Neural cell (in vitro differentiated cells): ENCODE data around the gene PARVB. TPM values are rescaled to one million over a fixed set of nuclear protein-coding genes. Genes with fewer than 3 reads are reported as not detected.

Source experiments
- H2AFZ ChIP-seq: fragments of 200-600, 300-800 bp; sonication (generic), shearing (Covaris generic); 2 replicates; pipeline ENCODE4 v1.6.0; 2014; ENCODE audit warnings: low read depth, mild to moderate bottlenecking, antibody characterized with exemption, low read length, moderate library complexity
- H3F3A ChIP-seq: fragments of 200-600 bp; shearing (Covaris generic); 2 replicates; pipeline ENCODE4 v1.6.1; 2016; ENCODE audit warnings: mild to moderate bottlenecking, moderate library complexity, mixed read lengths, antibody characterized with exemption, low read length; ENCODE audit not compliant: insufficient read depth, poor library complexity, severe bottlenecking
- H3K27ac ChIP-seq: fragments of 200-600, 300-800 bp; sonication (generic), shearing (Covaris generic); 2 replicates; pipeline ENCODE4 v1.5.1; 2014; ENCODE audit warnings: mild to moderate bottlenecking, low read length, moderate library complexity
- H3K27me3 ChIP-seq: fragments of 300-800, 200-600 bp; sonication (generic), shearing (Covaris generic); 2 replicates; pipeline ENCODE4 v1.6.0; 2014; ENCODE audit warnings: mild to moderate bottlenecking, low read depth, low read length, moderate library complexity; ENCODE audit not compliant: insufficient read depth
- H3K36me3 ChIP-seq: fragments of 300-800, 200-600 bp; sonication (generic), shearing (Covaris generic); 2 replicates; pipeline ENCODE4 v1.5.1; 2014; ENCODE audit warnings: mild to moderate bottlenecking, antibody characterized with exemption, low read length, moderate library complexity; ENCODE audit not compliant: insufficient read depth
- H3K4me2 ChIP-seq: fragments of 300-800, 200-600 bp; sonication (generic), shearing (Covaris generic); 2 replicates; pipeline ENCODE4 v1.6.0; 2014; ENCODE audit warnings: mild to moderate bottlenecking, low read length
- H3K4me3 ChIP-seq: fragments of 300-800, 200-600 bp; sonication (generic), shearing (Covaris generic); 2 replicates; pipeline ENCODE4 v1.5.1; 2014; ENCODE audit warnings: mild to moderate bottlenecking, low read length, moderate library complexity
- H3K79me2 ChIP-seq: fragments of 200-600 bp; shearing (Covaris generic); replicated peaks from 2 replicates; pipeline ENCODE4 v1.6.0; 2014; ENCODE audit warnings: mild to moderate bottlenecking, low read length, moderate library complexity; ENCODE audit not compliant: insufficient read depth
- H3K9ac ChIP-seq: fragments of 300-800, 200-600 bp; sonication (generic), shearing (Covaris generic); 2 replicates; pipeline ENCODE4 v1.6.1; 2016; ENCODE audit warnings: mild to moderate bottlenecking, low read length, mixed read lengths
- H3K9me2 ChIP-seq: fragments of 200-600 bp; shearing (Covaris generic); 2 replicates; pipeline ENCODE4 v1.6.1; 2016; ENCODE audit warnings: mild to moderate bottlenecking, low read length, mixed read lengths; ENCODE audit not compliant: insufficient read depth
- H3K9me3 ChIP-seq: fragments of 200-600, 300-800 bp; sonication (generic), shearing (Covaris generic); 2 replicates; pipeline ENCODE4 v1.6.1; 2016; ENCODE audit warnings: mild to moderate bottlenecking, mixed run types, low read length, moderate library complexity, mixed read lengths
- H4K20me1 ChIP-seq: fragments of 200-600 bp; shearing (Covaris generic); 2 replicates; pipeline ENCODE4 v1.6.1; 2016; ENCODE audit warnings: mild to moderate bottlenecking, mixed run types; ENCODE audit not compliant: insufficient read depth
- CTCF ChIP-seq: fragments of 450-650 bp; IDR thresholded peaks from 2 replicates; pipeline ENCODE4 v1.5.1; 2014; ENCODE audit warnings: antibody characterized with exemption, mild to moderate bottlenecking, moderate library complexity; ENCODE audit not compliant: poor library complexity, severe bottlenecking
- EP300 ChIP-seq: fragments of 450-650 bp; conservative IDR thresholded peaks from 2 replicates; pipeline ENCODE4 v1.6.1; 2014; ENCODE audit warnings: antibody characterized with exemption, mild to moderate bottlenecking, moderate library complexity; ENCODE audit not compliant: poor library complexity, severe bottlenecking
- EZH2 ChIP-seq: fragments of 200-600, 300-800 bp; shearing (Covaris generic), sonication (generic); IDR thresholded peaks from 2 replicates; pipeline ENCODE4 v1.6.1; 2014; ENCODE audit warnings: antibody characterized with exemption, low read length, borderline replicate concordance, mild to moderate bottlenecking; ENCODE audit not compliant: insufficient read depth, poor library complexity, severe bottlenecking
- MXI1 ChIP-seq: fragments of 450-650 bp; conservative IDR thresholded peaks from 2 replicates; pipeline ENCODE4 v1.6.1; 2014; ENCODE audit warnings: antibody characterized with exemption, mild to moderate bottlenecking; ENCODE audit not compliant: poor library complexity, severe bottlenecking
- POLR2AphosphoS5 ChIP-seq: IDR thresholded peaks from 2 replicates; pipeline ENCODE4 v1.6.1; 2012
- RAD21 ChIP-seq: fragments of 450-650 bp; conservative IDR thresholded peaks from 2 replicates; pipeline ENCODE4 v1.6.1; 2014; ENCODE audit warnings: antibody characterized with exemption, mild to moderate bottlenecking, moderate library complexity
- SMC3 ChIP-seq: fragments of 450-650 bp; conservative IDR thresholded peaks from 2 replicates; pipeline ENCODE4 v1.6.1; 2014; ENCODE audit warnings: antibody characterized with exemption, mild to moderate bottlenecking, moderate library complexity; ENCODE audit not compliant: poor library complexity
- TAF1 ChIP-seq: IDR thresholded peaks from 2 replicates; pipeline ENCODE4 v1.6.1; 2012; ENCODE audit warnings: low read depth
- polyA plus RNA-seq: library from polyadenylated mRNA; depleted of rRNA; stranded (reverse); fragments of >200 nt; gene quantifications from 2 replicates; pipeline ENCODE4 v1.2.3, GENCODE V29; 2014
- TF ChIP-seq, protein P1 (sequence below): IDR thresholded peaks from 2 replicates; pipeline ENCODE4 v1.6.1; 2012; ENCODE audit warnings: borderline replicate concordance

The PARVB gene
- polyA plus RNA-seq, 1 donor from 2014 or later: 1.2 TPM

DNA sequence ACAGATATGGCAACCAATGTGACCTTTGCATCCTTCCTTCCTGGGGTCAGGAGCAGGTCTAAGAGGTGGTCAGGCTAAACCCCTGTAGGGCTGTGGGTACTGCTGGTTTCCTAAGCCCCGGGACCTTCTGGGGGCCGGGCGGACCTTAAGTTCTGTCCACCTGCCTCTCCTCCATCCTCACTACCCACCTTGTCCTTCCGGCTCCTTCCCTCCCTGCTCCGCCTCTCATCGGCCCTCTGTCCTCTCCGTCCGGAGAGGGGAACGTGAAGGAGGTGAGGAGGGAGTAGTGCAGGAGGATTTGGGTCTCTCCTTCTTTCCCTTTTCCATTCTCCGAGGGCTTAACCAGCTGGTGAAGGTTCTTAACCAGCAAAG, 28.3 kb upstream of the PARVB start:
- Histone ChIP-seq H2AFZ (no peak overlapping the region), H3K27me3 (no peaks in the 10 kb centered on the region), H3K9me2 (no peaks in the 10 kb centered on the region), H3K4me3 (no peak overlapping the region), H3K9me3 (no peaks in the 10 kb centered on the region), H3F3A (no peaks in the 10 kb centered on the region), H3K9ac (no peak overlapping the region), H3K4me2 (no peak overlapping the region), H4K20me1 (no peaks in the 10 kb centered on the region), H3K79me2 (no peaks in the 10 kb centered on the region), H3K27ac (no peak overlapping the region), H3K36me3 (no peaks in the 10 kb centered on the region)
- TF ChIP-seq EZH2: no peak
- TF ChIP-seq POLR2AphosphoS5: no peak
- TF ChIP-seq SMC3: no peak
- no peak for TF ChIP-seq TAF1
- TF ChIP-seq EP300: no peak
- TF ChIP-seq RAD21: no peak
- TF ChIP-seq, protein P1, sequence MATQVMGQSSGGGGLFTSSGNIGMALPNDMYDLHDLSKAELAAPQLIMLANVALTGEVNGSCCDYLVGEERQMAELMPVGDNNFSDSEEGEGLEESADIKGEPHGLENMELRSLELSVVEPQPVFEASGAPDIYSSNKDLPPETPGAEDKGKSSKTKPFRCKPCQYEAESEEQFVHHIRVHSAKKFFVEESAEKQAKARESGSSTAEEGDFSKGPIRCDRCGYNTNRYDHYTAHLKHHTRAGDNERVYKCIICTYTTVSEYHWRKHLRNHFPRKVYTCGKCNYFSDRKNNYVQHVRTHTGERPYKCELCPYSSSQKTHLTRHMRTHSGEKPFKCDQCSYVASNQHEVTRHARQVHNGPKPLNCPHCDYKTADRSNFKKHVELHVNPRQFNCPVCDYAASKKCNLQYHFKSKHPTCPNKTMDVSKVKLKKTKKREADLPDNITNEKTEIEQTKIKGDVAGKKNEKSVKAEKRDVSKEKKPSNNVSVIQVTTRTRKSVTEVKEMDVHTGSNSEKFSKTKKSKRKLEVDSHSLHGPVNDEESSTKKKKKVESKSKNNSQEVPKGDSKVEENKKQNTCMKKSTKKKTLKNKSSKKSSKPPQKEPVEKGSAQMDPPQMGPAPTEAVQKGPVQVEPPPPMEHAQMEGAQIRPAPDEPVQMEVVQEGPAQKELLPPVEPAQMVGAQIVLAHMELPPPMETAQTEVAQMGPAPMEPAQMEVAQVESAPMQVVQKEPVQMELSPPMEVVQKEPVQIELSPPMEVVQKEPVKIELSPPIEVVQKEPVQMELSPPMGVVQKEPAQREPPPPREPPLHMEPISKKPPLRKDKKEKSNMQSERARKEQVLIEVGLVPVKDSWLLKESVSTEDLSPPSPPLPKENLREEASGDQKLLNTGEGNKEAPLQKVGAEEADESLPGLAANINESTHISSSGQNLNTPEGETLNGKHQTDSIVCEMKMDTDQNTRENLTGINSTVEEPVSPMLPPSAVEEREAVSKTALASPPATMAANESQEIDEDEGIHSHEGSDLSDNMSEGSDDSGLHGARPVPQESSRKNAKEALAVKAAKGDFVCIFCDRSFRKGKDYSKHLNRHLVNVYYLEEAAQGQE: no peak
- TF ChIP-seq MXI1: no peak
- no peak for TF ChIP-seq CTCF

- no peak overlapping the region for H3K4me3 ChIP-seq
These were observed 27.7 kb upstream of the PARVB start for GRCh38 chr22:43996170-43996980.

More at GRCh38 chr22:43996170-43996980, 27.7 kb upstream of the PARVB start:
- H3F3A ChIP-seq: no peaks in the 10 kb centered on the region
- no peaks in the 10 kb centered on the region for H3K79me2 ChIP-seq
- H3K36me3 ChIP-seq: no peaks in the 10 kb centered on the region
- H3K9me2 ChIP-seq: no peaks in the 10 kb centered on the region
- no peak overlapping the region for H3K27ac ChIP-seq
- H3K9ac ChIP-seq: no peak overlapping the region
- no peaks in the 10 kb centered on the region for H4K20me1 ChIP-seq
- H2AFZ ChIP-seq: no peak overlapping the region
- H3K27me3 ChIP-seq: no peaks in the 10 kb centered on the region
- H3K4me2 ChIP-seq: no peak overlapping the region
- TF ChIP-seq SMC3: no peak
- TF ChIP-seq EP300: no peak
- TF ChIP-seq, protein P1: no peak
- TF ChIP-seq CTCF: no peak
- TF ChIP-seq EZH2: no peak
- TF ChIP-seq POLR2AphosphoS5: no peak
- TF ChIP-seq MXI1: no peak
- TF ChIP-seq RAD21: no peak
- TF ChIP-seq TAF1: no peak
- no peaks in the 10 kb centered on the region for H3K9me3 ChIP-seq
